ENCODE results near the gene PSTPIP1. TPM values are rescaled to one million over a fixed set of nuclear protein-coding genes. Genes with fewer than 3 reads are reported as not detected.

The PSTPIP1 gene
- total RNA-seq, 1 donor from 2014 or later, result 12.4 TPM

DNA sequence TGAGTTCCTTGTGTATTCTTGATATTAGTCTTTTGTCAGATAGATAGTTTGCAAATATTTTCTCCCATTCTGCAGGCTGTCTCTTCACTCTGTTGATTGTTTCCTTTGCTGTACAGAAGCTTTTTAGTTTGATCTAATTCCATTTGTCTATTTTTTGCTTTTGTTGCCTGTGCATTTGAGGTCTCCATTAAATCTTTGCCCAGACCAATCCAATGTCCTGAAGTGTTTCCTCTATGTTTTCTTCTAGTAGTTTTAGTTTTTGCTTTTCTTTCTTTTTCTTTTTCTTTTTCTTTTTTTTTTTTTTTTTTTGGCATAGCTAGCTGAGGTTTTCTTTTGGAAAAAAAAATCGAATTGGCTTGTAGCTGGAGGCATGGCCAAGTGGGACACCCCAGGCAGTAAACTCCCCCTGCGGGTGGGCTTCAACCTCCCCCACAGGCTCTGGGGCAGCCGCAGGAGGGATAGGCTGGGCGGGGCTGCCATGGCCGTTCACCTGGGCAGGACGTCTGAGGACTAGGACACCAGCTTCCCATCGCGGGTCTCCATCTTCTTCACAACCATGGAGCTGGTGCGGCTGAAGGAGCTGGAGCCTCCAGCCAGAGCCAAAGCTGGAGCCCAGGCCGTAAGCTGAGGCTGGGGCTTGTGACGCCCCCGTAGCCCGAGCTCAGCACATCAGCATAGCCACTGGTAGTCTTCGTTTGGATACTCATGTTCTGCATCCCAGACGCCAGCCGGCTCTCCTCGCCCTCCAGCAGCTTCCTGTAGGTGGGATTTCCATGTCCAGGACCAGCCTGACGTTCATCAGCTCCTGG lies 16.2 kb upstream of the PSTPIP1 start:
- DNase-seq, result no peak

GRCh38 chr15:76979331-76979925 lies 15.5 kb upstream of the PSTPIP1 start:
- no peak for DNase-seq
- no peak overlapping the region for H3K4me3 Mint-ChIP-seq (ENCODE audit: unreplicated experiment)
- H3K36me3 Mint-ChIP-seq (ENCODE audit: unreplicated experiment), result peaks cover 14% of the 10 kb centered on the region
- no peaks in the 10 kb centered on the region for H3K4me1 Mint-ChIP-seq (ENCODE audit: low read depth, unreplicated experiment)
- no peak overlapping the region for H3K27ac Mint-ChIP-seq (ENCODE audit: unreplicated experiment)
- TF ChIP-seq, protein P1, sequence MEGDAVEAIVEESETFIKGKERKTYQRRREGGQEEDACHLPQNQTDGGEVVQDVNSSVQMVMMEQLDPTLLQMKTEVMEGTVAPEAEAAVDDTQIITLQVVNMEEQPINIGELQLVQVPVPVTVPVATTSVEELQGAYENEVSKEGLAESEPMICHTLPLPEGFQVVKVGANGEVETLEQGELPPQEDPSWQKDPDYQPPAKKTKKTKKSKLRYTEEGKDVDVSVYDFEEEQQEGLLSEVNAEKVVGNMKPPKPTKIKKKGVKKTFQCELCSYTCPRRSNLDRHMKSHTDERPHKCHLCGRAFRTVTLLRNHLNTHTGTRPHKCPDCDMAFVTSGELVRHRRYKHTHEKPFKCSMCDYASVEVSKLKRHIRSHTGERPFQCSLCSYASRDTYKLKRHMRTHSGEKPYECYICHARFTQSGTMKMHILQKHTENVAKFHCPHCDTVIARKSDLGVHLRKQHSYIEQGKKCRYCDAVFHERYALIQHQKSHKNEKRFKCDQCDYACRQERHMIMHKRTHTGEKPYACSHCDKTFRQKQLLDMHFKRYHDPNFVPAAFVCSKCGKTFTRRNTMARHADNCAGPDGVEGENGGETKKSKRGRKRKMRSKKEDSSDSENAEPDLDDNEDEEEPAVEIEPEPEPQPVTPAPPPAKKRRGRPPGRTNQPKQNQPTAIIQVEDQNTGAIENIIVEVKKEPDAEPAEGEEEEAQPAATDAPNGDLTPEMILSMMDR (IDR thresholded peaks at IDR 0.05; ENCODE audit: partially characterized antibody, unreplicated experiment), result no peak
- peaks cover 3% of the 10 kb centered on the region for H3K9me3 Mint-ChIP-seq (ENCODE audit: unreplicated experiment)
- H3K27me3 Mint-ChIP-seq (ENCODE audit: unreplicated experiment), result peaks cover 5% of the 10 kb centered on the region

More for the DNA sequence above, 16.2 kb upstream of the PSTPIP1 start:
- H3K9me3 Mint-ChIP-seq (ENCODE audit: unreplicated experiment), result peaks cover 3% of the 10 kb centered on the region
- peaks cover 5% of the 10 kb centered on the region for H3K27me3 Mint-ChIP-seq (ENCODE audit: unreplicated experiment)
- H3K27ac Mint-ChIP-seq (ENCODE audit: unreplicated experiment), result no peak overlapping the region
- H3K4me1 Mint-ChIP-seq (ENCODE audit: low read depth, unreplicated experiment), result no peaks in the 10 kb centered on the region
- H3K4me3 Mint-ChIP-seq (ENCODE audit: unreplicated experiment), result no peak overlapping the region
- TF ChIP-seq, protein P1 (IDR thresholded peaks at IDR 0.05; ENCODE audit: partially characterized antibody, unreplicated experiment), result no peak
- peaks cover 14% of the 10 kb centered on the region for H3K36me3 Mint-ChIP-seq (ENCODE audit: unreplicated experiment)

- Mint-ChIP-seq H3K9me3 (ENCODE audit: unreplicated experiment) (peaks cover 3% of the 10 kb centered on the region), H3K4me3 (ENCODE audit: unreplicated experiment) (no peak overlapping the region), H3K27ac (ENCODE audit: unreplicated experiment) (no peak overlapping the region), H3K27me3 (ENCODE audit: unreplicated experiment) (peaks cover 5% of the 10 kb centered on the region), H3K36me3 (ENCODE audit: unreplicated experiment) (peaks cover 14% of the 10 kb centered on the region), H3K4me1 (ENCODE audit: low read depth, unreplicated experiment) (no peaks in the 10 kb centered on the region)
- TF ChIP-seq, protein P1 (IDR thresholded peaks at IDR 0.05; ENCODE audit: partially characterized antibody, unreplicated experiment), result no peak
- DNase-seq, result no peak
Observed at GRCh38 chr15:76979996-76980520, 14.9 kb upstream of the PSTPIP1 start.

DNA sequence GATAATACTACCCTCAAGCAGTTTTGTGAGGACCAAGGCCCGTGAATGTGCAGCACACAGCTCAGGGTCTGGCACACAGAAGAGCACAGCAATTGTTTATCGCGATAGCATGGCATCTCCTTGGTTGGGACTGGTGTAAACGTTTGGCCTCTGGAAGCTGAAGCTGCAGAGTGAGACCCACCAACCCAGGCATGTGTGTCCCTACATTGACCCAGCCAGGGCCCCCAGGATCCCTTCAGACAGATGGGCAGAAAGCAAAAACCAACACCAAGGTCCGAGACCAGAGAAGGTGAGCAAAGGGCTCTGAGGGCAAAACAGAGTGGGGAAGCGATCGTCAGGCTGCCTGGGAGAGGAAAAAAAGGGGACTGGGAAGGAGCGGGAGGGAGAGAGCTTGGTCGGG lies 12.6 kb upstream of the PSTPIP1 start:
- peaks cover 3% of the 10 kb centered on the region for H3K9me3 Mint-ChIP-seq (ENCODE audit: unreplicated experiment)
- TF ChIP-seq, protein P1 (IDR thresholded peaks at IDR 0.05; ENCODE audit: partially characterized antibody, unreplicated experiment), result no peak
- no peak overlapping the region for H3K27ac Mint-ChIP-seq (ENCODE audit: unreplicated experiment)
- no peak overlapping the region for H3K4me3 Mint-ChIP-seq (ENCODE audit: unreplicated experiment)
- peaks cover 5% of the 10 kb centered on the region for H3K27me3 Mint-ChIP-seq (ENCODE audit: unreplicated experiment)
- no peak for DNase-seq
- H3K36me3 Mint-ChIP-seq (ENCODE audit: unreplicated experiment), result peaks cover 14% of the 10 kb centered on the region
- H3K4me1 Mint-ChIP-seq (ENCODE audit: low read depth, unreplicated experiment), result no peaks in the 10 kb centered on the region

DNA sequence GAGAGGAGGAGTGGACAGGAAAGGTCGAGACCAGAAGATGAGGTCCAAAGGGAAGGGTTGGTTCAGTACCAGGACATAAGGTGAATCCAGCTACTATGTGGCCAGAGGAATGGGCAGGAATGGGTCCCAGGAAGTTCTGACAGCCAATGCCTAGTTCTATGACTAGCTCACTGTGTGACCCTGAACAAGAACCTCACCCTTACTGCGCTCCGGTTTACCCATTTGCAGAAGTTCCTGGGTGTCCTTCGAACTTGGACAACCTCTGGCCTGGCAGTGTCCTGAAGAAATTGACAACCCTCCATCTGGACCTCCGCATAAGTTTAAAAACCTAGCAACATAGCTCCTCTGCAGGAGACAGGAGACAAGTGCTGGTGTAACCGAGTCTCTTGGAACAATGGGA lies 12.2 kb upstream of the PSTPIP1 start:
- H3K4me1 Mint-ChIP-seq (ENCODE audit: low read depth, unreplicated experiment), result no peaks in the 10 kb centered on the region
- no peak for DNase-seq

More for the DNA sequence above, 12.2 kb upstream of the PSTPIP1 start:
- Mint-ChIP-seq H3K4me3 (ENCODE audit: unreplicated experiment) (no peak overlapping the region), H3K36me3 (ENCODE audit: unreplicated experiment) (peaks cover 12% of the 10 kb centered on the region), H3K27me3 (ENCODE audit: unreplicated experiment) (peaks cover 4% of the 10 kb centered on the region), H3K27ac (ENCODE audit: unreplicated experiment) (no peak overlapping the region), H3K9me3 (ENCODE audit: unreplicated experiment) (peaks cover 3% of the 10 kb centered on the region)
- TF ChIP-seq, protein P1 (IDR thresholded peaks at IDR 0.05; ENCODE audit: partially characterized antibody, unreplicated experiment), result no peak
